WTC11 (cell line): ENCODE measurements around the gene CFAP97. TPM values are rescaled to one million over a fixed set of nuclear protein-coding genes. Genes with fewer than 3 reads are reported as not detected.

ENCODE experiments used
- ATAC-seq: fragments of 200-7000 bp; cut with Tn5 transposase; 2 replicates; pipeline ENCODE4 v1.10.0; 2021; ENCODE audit warnings: mild to moderate bottlenecking, moderate library complexity
- CTCF ChIA-PET: fragments of 300-600 bp; sonication (Branson Sonifier 250); formaldehyde crosslinking; loops from one replicate; lab custom pipeline; 2021; ENCODE audit warnings: antibody characterized with exemption; lab: Charles Lee
- POLR2A ChIA-PET: fragments of 350-600 bp; sonication (Branson Sonifier 250); formaldehyde crosslinking; loops from one replicate; lab custom pipeline; 2021; ENCODE audit warnings: antibody characterized with exemption; lab: Charles Lee
- DNase-seq: peaks from one replicate; pipeline ENCODE4 v3.0.0; 2021; ENCODE audit warnings: low spot score
- H3K27ac Mint-ChIP-seq: 2 replicates; pipeline ENCODE4 v1.8.0; 2021; ENCODE audit warnings: mixed read lengths
- H3K27me3 Mint-ChIP-seq: 2 replicates; pipeline ENCODE4 v1.8.0; 2021; ENCODE audit warnings: low read depth, mild to moderate bottlenecking, moderate library complexity, mixed read lengths
- H3K36me3 Mint-ChIP-seq: 2 replicates; pipeline ENCODE4 v1.8.0; 2021; ENCODE audit warnings: mixed read lengths
- H3K4me1 Mint-ChIP-seq: 2 replicates; pipeline ENCODE4 v1.8.0; 2022; ENCODE audit warnings: mixed read lengths
- H3K4me3 Mint-ChIP-seq: 2 replicates; pipeline ENCODE4 v1.8.0; 2021; ENCODE audit warnings: mild to moderate bottlenecking, moderate library complexity, mixed read lengths
- H3K9me3 Mint-ChIP-seq: 2 replicates; pipeline ENCODE4 v1.8.0; 2021; ENCODE audit warnings: mixed read lengths
- ARID4B ChIP-seq: sonication (generic); formaldehyde crosslinking; IDR thresholded peaks from 2 replicates; pipeline ENCODE4 v1.8.0; 2023; ENCODE audit warnings: missing genetic modification reagents, mild to moderate bottlenecking, borderline replicate concordance
- ATF1 ChIP-seq: sonication (generic); formaldehyde crosslinking; IDR thresholded peaks from 2 replicates; pipeline ENCODE4 v1.8.1; 2023; ENCODE audit warnings: mild to moderate bottlenecking, moderate library complexity, missing genetic modification reagents
- ATF3 ChIP-seq: sonication (generic); formaldehyde crosslinking; conservative IDR thresholded peaks from 2 replicates; pipeline ENCODE4 v1.8.1; 2022; ENCODE audit warnings: mild to moderate bottlenecking, missing genetic modification reagents
- FOXP4 ChIP-seq: sonication (generic); formaldehyde crosslinking; IDR thresholded peaks from 2 replicates; pipeline ENCODE4 v1.8.0; 2022; ENCODE audit warnings: mild to moderate bottlenecking, missing genetic modification reagents
- GRHL2 ChIP-seq: fragments of 250-450 bp; sonication (Bioruptor Pico); IDR thresholded peaks from 2 replicates; pipeline ENCODE4 v1.8.0; 2022; ENCODE audit warnings: mild to moderate bottlenecking, moderate library complexity; ENCODE audit not compliant: insufficient replicate concordance, severe bottlenecking
- GTF2I ChIP-seq: fragments of 250-450 bp; sonication (Bioruptor Pico); conservative IDR thresholded peaks from 2 replicates; pipeline ENCODE4 v1.4.0; 2021; ENCODE audit warnings: mild to moderate bottlenecking
- JUN ChIP-seq: sonication (generic); formaldehyde crosslinking; IDR thresholded peaks from 2 replicates; pipeline ENCODE4 v1.8.0; 2023; ENCODE audit warnings: mild to moderate bottlenecking, missing genetic modification reagents
- MLX ChIP-seq: sonication (generic); formaldehyde crosslinking; IDR thresholded peaks from 2 replicates; pipeline ENCODE4 v1.8.1; 2023; ENCODE audit warnings: mild to moderate bottlenecking, missing genetic modification reagents, moderate library complexity
- NFE2L1 ChIP-seq: sonication (generic); formaldehyde crosslinking; IDR thresholded peaks from 2 replicates; pipeline ENCODE4 v1.8.1; 2023; ENCODE audit warnings: missing genetic modification reagents
- NR3C1 ChIP-seq: sonication (generic); formaldehyde crosslinking; conservative IDR thresholded peaks from 2 replicates; pipeline ENCODE4 v1.8.1; 2023; ENCODE audit warnings: low read depth, mild to moderate bottlenecking, missing genetic modification reagents
- RORB ChIP-seq: fragments of 250-450 bp; sonication (Bioruptor Pico); IDR thresholded peaks from 2 replicates; pipeline ENCODE4 v1.9.0; 2021; ENCODE audit warnings: mild to moderate bottlenecking
- ZBTB43 ChIP-seq: sonication (generic); formaldehyde crosslinking; IDR thresholded peaks from 2 replicates; pipeline ENCODE4 v1.8.1; 2023; ENCODE audit warnings: mild to moderate bottlenecking, missing genetic modification reagents
- ZNF138 ChIP-seq: sonication (generic); formaldehyde crosslinking; conservative IDR thresholded peaks from 2 replicates; pipeline ENCODE4 v1.8.1; 2022; ENCODE audit warnings: mild to moderate bottlenecking, moderate library complexity, missing genetic modification reagents
- ZNF317 ChIP-seq: sonication (generic); formaldehyde crosslinking; IDR thresholded peaks from 2 replicates; pipeline ENCODE4 v1.8.1; 2023; ENCODE audit warnings: low read depth, mild to moderate bottlenecking, moderate library complexity, missing genetic modification reagents, borderline replicate concordance
- total RNA-seq: library from RNA; stranded (reverse); gene quantifications from 3 replicates; pipeline ENCODE4 v1.2.3, GENCODE V29; 2021
- TF ChIP-seq, protein P1 (sequence below): sonication (generic); formaldehyde crosslinking; conservative IDR thresholded peaks from 2 replicates; pipeline ENCODE4 v1.8.1; 2023; ENCODE audit warnings: mild to moderate bottlenecking, low read depth, missing genetic modification reagents, moderate library complexity

Gene CFAP97
- total RNA-seq, 1 experiment from 2014 or later: 40.3 TPM

DNA sequence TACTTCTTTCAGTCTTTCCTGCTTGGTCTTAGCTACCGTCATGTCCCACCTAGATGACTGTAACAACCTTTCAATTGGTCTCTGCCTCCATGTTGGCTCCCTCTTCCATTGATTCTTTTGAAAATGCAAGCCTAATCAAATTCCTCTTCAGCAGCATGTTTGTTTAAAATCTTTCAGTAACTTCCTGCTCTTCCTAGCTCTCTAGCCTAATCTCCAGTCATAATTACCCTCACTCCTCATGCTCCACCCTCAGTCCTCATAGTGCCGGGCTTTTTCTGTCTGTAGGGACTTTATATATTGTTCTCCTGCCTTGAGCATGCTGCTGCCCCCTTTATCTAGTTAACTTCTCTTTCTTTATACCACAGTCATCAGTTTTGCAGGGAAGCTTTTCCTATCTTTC is 17.7 kb upstream of the CFAP97 start:
- no peaks in the 10 kb centered on the region for H3K27me3 Mint-ChIP-seq
- H3K9me3 Mint-ChIP-seq: no peaks in the 10 kb centered on the region
- ChIA-PET POLR2A (no interaction called here), CTCF (no interaction called here)
- DNase-seq (no peak), ATAC-seq (no peak)
- peaks cover 28% of the 10 kb centered on the region for H3K4me1 Mint-ChIP-seq
- TF ChIP-seq ZBTB43 (no peak), ARID4B (CRISPR knock-in tag) (no peak), ZNF138 (CRISPR knock-in tag) (no peak), ATF1 (CRISPR knock-in tag) (no peak), GRHL2 (no peak), NFE2L1 (CRISPR knock-in tag) (no peak), ATF3 (CRISPR knock-in tag) (no peak), JUN (CRISPR knock-in tag) (no peak), NR3C1 (CRISPR knock-in tag) (no peak), RORB (CRISPR knock-in tag) (no peak), GTF2I (CRISPR knock-in tag) (no peak), FOXP4 (CRISPR knock-in tag) (no peak), ZNF317 (CRISPR knock-in tag) (no peak), MLX (CRISPR knock-in tag) (no peak)
- TF ChIP-seq, protein P1, sequence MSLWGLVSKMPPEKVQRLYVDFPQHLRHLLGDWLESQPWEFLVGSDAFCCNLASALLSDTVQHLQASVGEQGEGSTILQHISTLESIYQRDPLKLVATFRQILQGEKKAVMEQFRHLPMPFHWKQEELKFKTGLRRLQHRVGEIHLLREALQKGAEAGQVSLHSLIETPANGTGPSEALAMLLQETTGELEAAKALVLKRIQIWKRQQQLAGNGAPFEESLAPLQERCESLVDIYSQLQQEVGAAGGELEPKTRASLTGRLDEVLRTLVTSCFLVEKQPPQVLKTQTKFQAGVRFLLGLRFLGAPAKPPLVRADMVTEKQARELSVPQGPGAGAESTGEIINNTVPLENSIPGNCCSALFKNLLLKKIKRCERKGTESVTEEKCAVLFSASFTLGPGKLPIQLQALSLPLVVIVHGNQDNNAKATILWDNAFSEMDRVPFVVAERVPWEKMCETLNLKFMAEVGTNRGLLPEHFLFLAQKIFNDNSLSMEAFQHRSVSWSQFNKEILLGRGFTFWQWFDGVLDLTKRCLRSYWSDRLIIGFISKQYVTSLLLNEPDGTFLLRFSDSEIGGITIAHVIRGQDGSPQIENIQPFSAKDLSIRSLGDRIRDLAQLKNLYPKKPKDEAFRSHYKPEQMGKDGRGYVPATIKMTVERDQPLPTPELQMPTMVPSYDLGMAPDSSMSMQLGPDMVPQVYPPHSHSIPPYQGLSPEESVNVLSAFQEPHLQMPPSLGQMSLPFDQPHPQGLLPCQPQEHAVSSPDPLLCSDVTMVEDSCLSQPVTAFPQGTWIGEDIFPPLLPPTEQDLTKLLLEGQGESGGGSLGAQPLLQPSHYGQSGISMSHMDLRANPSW (CRISPR knock-in tag): no peak
- H3K4me3 Mint-ChIP-seq: no peak overlapping the region
- peak overlapping the region; percentile 9; the same call in 1 of the 2 replicates for H3K27ac Mint-ChIP-seq
- 0 out of 2 replicates have a peak, but pooled peaks cover 3% of the 10 kb centered on the region for H3K36me3 Mint-ChIP-seq
